Panc1 (cell line): ENCODE data around the gene KRTAP4-16. TPM values are rescaled to one million over a fixed set of nuclear protein-coding genes. Genes with fewer than 3 reads are reported as not detected.

Experiments
- ATAC-seq: fragments of 200-7000 bp; cut with Tn5 transposase; 2 replicates; pipeline ENCODE4 v1.9.1; 2020; ENCODE audit warnings: mild to moderate bottlenecking, moderate library complexity
- BruUV-seq: library from RNA; stranded (reverse); fragments of 400-500 nt; replicated peaks from 2 replicates; lab custom pipeline; 2021; lab: Mats Ljungman, UMichigan
- CTCF ChIA-PET: fragments of 300-600 bp; sonication (Branson Sonifier 250); formaldehyde crosslinking; loops from one replicate; lab custom pipeline; 2022; ENCODE audit warnings: antibody characterized with exemption; lab: Charles Lee
- POLR2A ChIA-PET: fragments of 300-600 bp; sonication (Branson Sonifier 250); formaldehyde crosslinking; loops from one replicate; lab custom pipeline; 2022; ENCODE audit warnings: antibody characterized with exemption; lab: Charles Lee
- DNase-seq: peaks from one replicate; pipeline ENCODE4 v3.0.0-alpha.2; 2010; ENCODE audit warnings: low read depth, low spot score
- H3K27ac ChIP-seq: 2 replicates; pipeline ENCODE4 v1.5.1; 2011; ENCODE audit warnings: mild to moderate bottlenecking, low read length, inconsistent platforms
- H3K27me3 ChIP-seq: fragments of 200-500 bp; sonication (Bioruptor generic); 2 replicates; pipeline ENCODE4 v1.6.0; 2014; ENCODE audit warnings: low read length, inconsistent platforms; ENCODE audit not compliant: control insufficient read depth, insufficient read depth
- H3K36me3 ChIP-seq: fragments of 200-500 bp; sonication (Bioruptor generic); 2 replicates; pipeline ENCODE4 v1.5.1; 2014; ENCODE audit warnings: inconsistent platforms, mild to moderate bottlenecking, low read length, moderate library complexity; ENCODE audit not compliant: control insufficient read depth, insufficient read depth
- H3K4me1 ChIP-seq: 2 replicates; pipeline ENCODE4 v1.5.1; 2011; ENCODE audit warnings: inconsistent platforms, mild to moderate bottlenecking, low read length, moderate library complexity; ENCODE audit not compliant: control insufficient read depth, insufficient read depth
- H3K4me3 ChIP-seq, 2 experiments: 2 replicates each; pipeline ENCODE4 v1.5.1; 2011 to 2012; ENCODE audit warnings: low read depth in 2 of 2, low read length in 2 of 2, mild to moderate bottlenecking in 2 of 2, inconsistent platforms in 1 of 2, moderate library complexity in 1 of 2
- H3K9me3 ChIP-seq: fragments of 200-500 bp; sonication (Bioruptor generic); 2 replicates; pipeline ENCODE4 v1.5.1; 2014; ENCODE audit warnings: low read depth, mild to moderate bottlenecking, inconsistent platforms, low read length, moderate library complexity; ENCODE audit not compliant: control insufficient read depth, insufficient read depth
- POLR2AphosphoS5 ChIP-seq: IDR thresholded peaks from 2 replicates; pipeline ENCODE4 v1.6.1; 2012; ENCODE audit warnings: mild to moderate bottlenecking, low read depth, low read length, moderate library complexity
- SIN3A ChIP-seq: IDR thresholded peaks from 2 replicates; pipeline ENCODE4 v1.6.1; 2012; ENCODE audit warnings: low read depth, mild to moderate bottlenecking, low read length, moderate library complexity, borderline replicate concordance; ENCODE audit not compliant: insufficient read depth
- TCF7L2 ChIP-seq: IDR thresholded peaks from 2 replicates; pipeline ENCODE4 v1.6.1; 2011; ENCODE audit warnings: mild to moderate bottlenecking, low read depth, low read length, inconsistent platforms
- in situ Hi-C: cut with HindIII; loops from 2 replicates; pipeline ENCODE4 v1.10.0; 2016; ENCODE audit warnings: low sequenced_read_pairs, low pct_unique_long_range_greater_than_20kb
- intact Hi-C: fragments of 100-400 bp; cut with micrococcal nuclease; formaldehyde crosslinking; loops from one replicate; pipeline ENCODE4 v1.10.0; 2022; ENCODE audit not compliant: unreplicated experiment
- total RNA-seq: library from RNA; stranded (reverse); gene quantifications from one replicate; pipeline ENCODE4 v1.2.1, GENCODE V29; 2021; ENCODE audit not compliant: unreplicated experiment
- TF ChIP-seq, protein P1 (sequence below): fragments of 450-650 bp; IDR thresholded peaks from 2 replicates; pipeline ENCODE4 v1.5.1; 2017; ENCODE audit warnings: mild to moderate bottlenecking
- TF ChIP-seq, protein P2 (sequence below), 2 experiments: IDR thresholded peaks; 2 replicates each; pipeline ENCODE4 v1.6.1; 2011 to 2012; ENCODE audit warnings: low read depth in 2 of 2, control low read depth in 1 of 2, low read length in 1 of 2, mild to moderate bottlenecking in 1 of 2, moderate library complexity in 1 of 2; ENCODE audit not compliant: insufficient read depth in 1 of 2

The KRTAP4-16 gene
- total RNA-seq, 1 experiment from 2014 or later = not detected

DNA sequence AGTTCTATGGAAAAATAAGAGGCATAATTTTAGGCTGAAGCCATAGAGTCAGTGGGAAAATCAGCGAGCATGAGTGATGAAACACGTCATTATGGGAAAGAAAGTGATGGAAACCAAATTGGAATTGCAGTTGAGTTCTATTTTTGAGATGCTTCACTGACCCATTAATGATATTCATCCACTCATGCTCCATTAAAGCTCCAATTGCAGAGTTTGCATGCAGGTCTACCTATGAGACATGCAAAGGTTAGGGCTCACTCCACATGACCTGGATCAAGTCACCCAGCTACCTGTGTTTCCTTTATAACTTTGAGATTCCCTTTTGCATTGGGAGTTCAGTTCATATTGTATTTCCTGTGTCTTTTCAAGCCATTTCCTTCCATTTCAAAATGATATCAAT lies 28.3 kb downstream of the KRTAP4-16 start:
- ATAC-seq = no peak
- no peaks in the 10 kb centered on the region for H3K4me1 ChIP-seq
- BruUV-seq = no TSS peak

DNA sequence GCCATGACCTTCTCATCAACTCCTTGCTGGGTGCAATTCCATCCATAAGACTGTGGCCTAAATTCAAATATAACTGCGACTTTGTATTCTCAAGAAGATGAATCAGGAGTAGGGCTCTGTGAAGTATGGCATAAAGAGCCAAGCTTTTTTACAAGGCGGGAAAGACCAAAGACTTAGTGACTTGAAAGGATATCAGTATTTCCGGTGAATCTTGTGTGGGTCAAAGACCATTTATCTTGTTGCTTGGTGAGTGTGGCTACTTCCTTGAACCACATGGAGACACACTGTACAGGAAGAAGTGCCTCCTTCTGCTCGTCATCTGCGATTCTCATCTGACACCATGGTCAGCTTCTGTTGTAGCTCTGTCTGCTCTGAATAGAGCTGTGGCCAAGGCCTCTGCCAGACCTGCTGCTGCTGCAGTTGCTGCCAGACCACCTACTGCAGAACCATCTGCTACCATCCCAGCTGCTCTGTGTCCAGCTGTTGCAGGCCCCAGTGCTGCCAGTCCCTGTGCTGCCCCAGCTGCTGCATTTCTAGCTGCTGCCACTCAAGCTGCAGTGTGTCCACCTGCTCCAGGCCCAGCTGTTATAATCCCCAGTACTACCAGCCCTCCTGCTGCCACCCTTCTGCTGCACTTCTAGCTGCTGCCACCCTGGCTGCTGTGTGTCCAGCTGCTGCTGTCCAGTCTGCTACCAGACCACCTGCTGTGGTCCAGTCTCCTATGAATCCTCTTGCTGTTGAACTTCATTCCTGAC lies 30.2 kb downstream of the KRTAP4-16 start:
- no peaks in the 10 kb centered on the region for H3K36me3 ChIP-seq
- H3K4me3 ChIP-seq = no peak overlapping the region
- H3K27ac ChIP-seq = no peak overlapping the region
- in situ Hi-C loops (no loop called here), intact Hi-C loops (no loop called here)
- H3K27me3 ChIP-seq = 0 out of 2 replicates have a peak, but pooled peaks cover under 1% of the 10 kb centered on the region
- ChIA-PET CTCF (no interaction called here), POLR2A (no interaction called here)
- ATAC-seq = no peak
- TF ChIP-seq, protein P1, sequence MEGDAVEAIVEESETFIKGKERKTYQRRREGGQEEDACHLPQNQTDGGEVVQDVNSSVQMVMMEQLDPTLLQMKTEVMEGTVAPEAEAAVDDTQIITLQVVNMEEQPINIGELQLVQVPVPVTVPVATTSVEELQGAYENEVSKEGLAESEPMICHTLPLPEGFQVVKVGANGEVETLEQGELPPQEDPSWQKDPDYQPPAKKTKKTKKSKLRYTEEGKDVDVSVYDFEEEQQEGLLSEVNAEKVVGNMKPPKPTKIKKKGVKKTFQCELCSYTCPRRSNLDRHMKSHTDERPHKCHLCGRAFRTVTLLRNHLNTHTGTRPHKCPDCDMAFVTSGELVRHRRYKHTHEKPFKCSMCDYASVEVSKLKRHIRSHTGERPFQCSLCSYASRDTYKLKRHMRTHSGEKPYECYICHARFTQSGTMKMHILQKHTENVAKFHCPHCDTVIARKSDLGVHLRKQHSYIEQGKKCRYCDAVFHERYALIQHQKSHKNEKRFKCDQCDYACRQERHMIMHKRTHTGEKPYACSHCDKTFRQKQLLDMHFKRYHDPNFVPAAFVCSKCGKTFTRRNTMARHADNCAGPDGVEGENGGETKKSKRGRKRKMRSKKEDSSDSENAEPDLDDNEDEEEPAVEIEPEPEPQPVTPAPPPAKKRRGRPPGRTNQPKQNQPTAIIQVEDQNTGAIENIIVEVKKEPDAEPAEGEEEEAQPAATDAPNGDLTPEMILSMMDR = no peak
- no peak for TF ChIP-seq SIN3A
- TF ChIP-seq, protein P2, sequence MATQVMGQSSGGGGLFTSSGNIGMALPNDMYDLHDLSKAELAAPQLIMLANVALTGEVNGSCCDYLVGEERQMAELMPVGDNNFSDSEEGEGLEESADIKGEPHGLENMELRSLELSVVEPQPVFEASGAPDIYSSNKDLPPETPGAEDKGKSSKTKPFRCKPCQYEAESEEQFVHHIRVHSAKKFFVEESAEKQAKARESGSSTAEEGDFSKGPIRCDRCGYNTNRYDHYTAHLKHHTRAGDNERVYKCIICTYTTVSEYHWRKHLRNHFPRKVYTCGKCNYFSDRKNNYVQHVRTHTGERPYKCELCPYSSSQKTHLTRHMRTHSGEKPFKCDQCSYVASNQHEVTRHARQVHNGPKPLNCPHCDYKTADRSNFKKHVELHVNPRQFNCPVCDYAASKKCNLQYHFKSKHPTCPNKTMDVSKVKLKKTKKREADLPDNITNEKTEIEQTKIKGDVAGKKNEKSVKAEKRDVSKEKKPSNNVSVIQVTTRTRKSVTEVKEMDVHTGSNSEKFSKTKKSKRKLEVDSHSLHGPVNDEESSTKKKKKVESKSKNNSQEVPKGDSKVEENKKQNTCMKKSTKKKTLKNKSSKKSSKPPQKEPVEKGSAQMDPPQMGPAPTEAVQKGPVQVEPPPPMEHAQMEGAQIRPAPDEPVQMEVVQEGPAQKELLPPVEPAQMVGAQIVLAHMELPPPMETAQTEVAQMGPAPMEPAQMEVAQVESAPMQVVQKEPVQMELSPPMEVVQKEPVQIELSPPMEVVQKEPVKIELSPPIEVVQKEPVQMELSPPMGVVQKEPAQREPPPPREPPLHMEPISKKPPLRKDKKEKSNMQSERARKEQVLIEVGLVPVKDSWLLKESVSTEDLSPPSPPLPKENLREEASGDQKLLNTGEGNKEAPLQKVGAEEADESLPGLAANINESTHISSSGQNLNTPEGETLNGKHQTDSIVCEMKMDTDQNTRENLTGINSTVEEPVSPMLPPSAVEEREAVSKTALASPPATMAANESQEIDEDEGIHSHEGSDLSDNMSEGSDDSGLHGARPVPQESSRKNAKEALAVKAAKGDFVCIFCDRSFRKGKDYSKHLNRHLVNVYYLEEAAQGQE (IDR thresholded peaks at IDR 0.05; ENCODE audit: insufficient read depth in 1 of 2, low read depth in 2 of 2, low read length in 1 of 2) = no peak
- no peak for TF ChIP-seq POLR2AphosphoS5
- TF ChIP-seq TCF7L2 = no peak
- H3K9me3 ChIP-seq = no peaks in the 10 kb centered on the region
- no peaks in the 10 kb centered on the region for H3K4me1 ChIP-seq
- BruUV-seq = no TSS peak
- no peak for DNase-seq

More for the DNA sequence above, 28.3 kb downstream of the KRTAP4-16 start:
- Histone ChIP-seq H3K36me3 (no peaks in the 10 kb centered on the region), H3K4me3 (no peak overlapping the region), H3K27ac (no peak overlapping the region), H3K9me3 (no peaks in the 10 kb centered on the region), H3K27me3 (0 out of 2 replicates have a peak, but pooled peaks cover 2% of the 10 kb centered on the region)
- intact Hi-C loops = no loop called here
- in situ Hi-C loops = no loop called here
- POLR2A ChIA-PET = no interaction called here
- TF ChIP-seq, protein P1 = no peak
- no peak for TF ChIP-seq SIN3A
- TF ChIP-seq, protein P2 (IDR thresholded peaks at IDR 0.05; ENCODE audit: insufficient read depth in 1 of 2, low read depth in 2 of 2, low read length in 1 of 2) = no peak
- TF ChIP-seq POLR2AphosphoS5 = no peak
- TF ChIP-seq TCF7L2 = no peak
- no peak for DNase-seq
- CTCF ChIA-PET = interaction anchor here (0.5 kb wide), 1 partner anchor 9 kb away, joined by 3 read pairs; no protein-coding TSS in a partner anchor
